AG09309 (cell line): ENCODE measurements around the gene KATNB1.

Source experiments
- DNase-seq: peaks from one replicate; pipeline ENCODE4 v3.0.0-alpha.2; 2010; ENCODE audit warnings: low read depth
- H3K4me3 ChIP-seq: 2 replicates; pipeline ENCODE4 v1.5.1; 2011; ENCODE audit warnings: mild to moderate bottlenecking, low read depth, low read length, moderate library complexity; ENCODE audit not compliant: control insufficient read depth
- TF ChIP-seq, protein P1 (sequence below): IDR thresholded peaks from 2 replicates; pipeline ENCODE4 v1.5.1; 2011; ENCODE audit warnings: mild to moderate bottlenecking, low read depth, low read length, inconsistent platforms; ENCODE audit not compliant: insufficient read depth, control insufficient read depth; ENCODE audit errors: missing control alignments

The KATNB1 gene

DNA sequence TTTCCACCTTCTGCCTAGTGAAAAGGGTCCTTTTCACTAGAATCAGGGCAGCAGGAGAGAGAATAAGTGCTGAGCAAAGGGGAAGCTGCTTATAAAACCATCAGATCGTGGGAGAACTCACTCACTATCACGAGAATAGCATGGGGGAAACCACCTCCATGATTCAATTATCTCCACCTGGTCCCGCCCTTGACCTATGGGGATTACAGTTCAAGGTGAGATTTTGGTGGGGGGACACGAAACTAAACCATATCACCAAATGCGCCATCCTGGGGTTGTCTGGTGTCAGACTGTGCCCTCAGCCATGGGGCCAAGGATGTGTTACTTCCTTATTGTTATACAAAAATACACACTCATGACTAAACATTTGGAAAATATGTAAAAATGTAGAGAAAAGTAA is 10.4 kb upstream of the KATNB1 start:
- TF ChIP-seq, protein P1, sequence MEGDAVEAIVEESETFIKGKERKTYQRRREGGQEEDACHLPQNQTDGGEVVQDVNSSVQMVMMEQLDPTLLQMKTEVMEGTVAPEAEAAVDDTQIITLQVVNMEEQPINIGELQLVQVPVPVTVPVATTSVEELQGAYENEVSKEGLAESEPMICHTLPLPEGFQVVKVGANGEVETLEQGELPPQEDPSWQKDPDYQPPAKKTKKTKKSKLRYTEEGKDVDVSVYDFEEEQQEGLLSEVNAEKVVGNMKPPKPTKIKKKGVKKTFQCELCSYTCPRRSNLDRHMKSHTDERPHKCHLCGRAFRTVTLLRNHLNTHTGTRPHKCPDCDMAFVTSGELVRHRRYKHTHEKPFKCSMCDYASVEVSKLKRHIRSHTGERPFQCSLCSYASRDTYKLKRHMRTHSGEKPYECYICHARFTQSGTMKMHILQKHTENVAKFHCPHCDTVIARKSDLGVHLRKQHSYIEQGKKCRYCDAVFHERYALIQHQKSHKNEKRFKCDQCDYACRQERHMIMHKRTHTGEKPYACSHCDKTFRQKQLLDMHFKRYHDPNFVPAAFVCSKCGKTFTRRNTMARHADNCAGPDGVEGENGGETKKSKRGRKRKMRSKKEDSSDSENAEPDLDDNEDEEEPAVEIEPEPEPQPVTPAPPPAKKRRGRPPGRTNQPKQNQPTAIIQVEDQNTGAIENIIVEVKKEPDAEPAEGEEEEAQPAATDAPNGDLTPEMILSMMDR: no peak
- DNase-seq: no peak
- no peak overlapping the region for H3K4me3 ChIP-seq

DNA sequence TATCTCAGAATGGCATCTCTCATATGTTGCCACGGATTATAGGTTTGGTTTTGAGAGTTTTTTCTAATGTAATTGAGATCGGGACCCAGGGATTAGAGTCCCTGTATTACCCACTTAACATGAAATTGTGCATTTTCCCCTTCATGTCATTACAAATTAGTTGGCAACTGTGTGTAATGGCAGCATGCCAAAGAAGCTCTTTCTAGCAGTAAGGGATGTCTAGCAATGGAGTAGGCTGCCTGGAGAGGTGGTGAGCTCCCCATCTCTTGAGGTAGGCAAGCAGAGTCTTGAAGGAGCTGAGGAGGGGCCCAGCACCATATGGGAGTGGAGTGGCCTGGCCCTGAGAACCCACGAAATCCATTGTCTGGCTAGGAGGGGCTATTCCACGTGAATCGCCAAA is 10.0 kb upstream of the KATNB1 start:
- no peak overlapping the region for H3K4me3 ChIP-seq
- TF ChIP-seq, protein P1: no peak
- no peak for DNase-seq

DNA sequence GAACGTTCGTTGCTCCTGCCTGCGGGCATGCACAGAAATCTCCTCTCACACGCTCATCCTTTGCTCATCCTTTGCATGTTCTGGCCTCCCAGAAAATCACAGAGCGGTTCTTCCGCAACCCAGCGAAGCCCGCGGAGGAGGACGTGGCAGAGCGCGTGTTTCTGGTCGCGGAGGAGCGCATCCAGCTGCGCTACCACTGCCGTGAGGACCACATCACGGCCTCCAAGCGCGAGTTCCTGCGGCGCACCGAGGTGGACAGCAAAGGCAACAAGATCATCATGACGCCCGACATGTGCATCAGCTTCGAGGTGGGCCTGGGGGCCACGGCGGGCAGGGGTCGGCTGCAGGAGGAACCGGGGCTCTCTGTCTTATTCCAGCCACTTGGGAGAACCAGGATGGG is 9.6 kb upstream of the KATNB1 start:
- DNase-seq: no peak
- TF ChIP-seq, protein P1: no peak
- H3K4me3 ChIP-seq: no peak overlapping the region

DNA sequence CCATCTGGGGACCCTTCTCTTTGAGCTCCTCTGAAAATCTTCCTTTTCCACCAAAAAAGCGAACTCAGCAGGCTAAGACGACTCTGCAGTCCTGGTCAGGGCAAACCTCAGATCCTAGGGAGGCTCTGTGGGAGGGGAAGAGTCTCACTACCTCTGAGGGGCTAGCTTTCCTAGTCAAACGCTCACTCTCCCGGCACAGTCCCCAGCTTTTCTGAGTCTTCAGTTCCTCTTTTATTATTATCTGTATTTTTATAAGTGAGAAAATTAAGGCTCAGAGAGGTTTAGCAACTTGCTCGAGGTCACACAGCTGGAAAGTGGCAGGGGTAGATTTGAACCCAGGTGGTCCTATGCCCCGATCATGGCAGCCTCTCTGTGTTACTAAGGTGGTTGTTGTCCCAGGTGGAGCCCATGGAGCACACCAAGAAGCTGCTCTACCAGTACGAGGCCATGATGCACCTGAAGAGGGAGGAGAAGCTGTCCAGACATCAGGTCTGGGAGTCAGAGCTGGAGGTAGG is 9.1 kb upstream of the KATNB1 start:
- H3K4me3 ChIP-seq: no peak overlapping the region
- TF ChIP-seq, protein P1: no peak
- DNase-seq: no peak

DNA sequence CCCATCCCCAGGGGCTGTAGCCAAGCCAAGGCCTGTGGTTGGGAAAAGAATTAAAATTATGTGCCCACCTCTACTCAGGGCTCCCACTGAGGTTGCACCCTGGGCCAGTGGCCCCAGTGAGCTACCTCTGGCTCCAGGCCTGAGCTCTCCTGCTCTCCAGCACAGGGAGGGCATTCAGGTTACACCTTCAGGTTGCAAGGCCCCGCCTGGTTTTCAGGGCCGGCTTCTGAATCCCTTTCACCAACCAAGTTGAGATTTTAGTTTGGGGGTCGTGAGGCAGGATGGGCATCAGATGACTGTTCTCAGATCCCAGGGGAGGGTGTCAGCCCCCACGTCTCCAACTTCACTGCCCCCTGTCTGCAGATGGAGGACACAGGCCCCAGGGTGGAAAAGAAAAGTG is 8.0 kb upstream of the KATNB1 start:
- DNase-seq: no peak
- H3K4me3 ChIP-seq: no peak overlapping the region
- TF ChIP-seq, protein P1: no peak

DNA sequence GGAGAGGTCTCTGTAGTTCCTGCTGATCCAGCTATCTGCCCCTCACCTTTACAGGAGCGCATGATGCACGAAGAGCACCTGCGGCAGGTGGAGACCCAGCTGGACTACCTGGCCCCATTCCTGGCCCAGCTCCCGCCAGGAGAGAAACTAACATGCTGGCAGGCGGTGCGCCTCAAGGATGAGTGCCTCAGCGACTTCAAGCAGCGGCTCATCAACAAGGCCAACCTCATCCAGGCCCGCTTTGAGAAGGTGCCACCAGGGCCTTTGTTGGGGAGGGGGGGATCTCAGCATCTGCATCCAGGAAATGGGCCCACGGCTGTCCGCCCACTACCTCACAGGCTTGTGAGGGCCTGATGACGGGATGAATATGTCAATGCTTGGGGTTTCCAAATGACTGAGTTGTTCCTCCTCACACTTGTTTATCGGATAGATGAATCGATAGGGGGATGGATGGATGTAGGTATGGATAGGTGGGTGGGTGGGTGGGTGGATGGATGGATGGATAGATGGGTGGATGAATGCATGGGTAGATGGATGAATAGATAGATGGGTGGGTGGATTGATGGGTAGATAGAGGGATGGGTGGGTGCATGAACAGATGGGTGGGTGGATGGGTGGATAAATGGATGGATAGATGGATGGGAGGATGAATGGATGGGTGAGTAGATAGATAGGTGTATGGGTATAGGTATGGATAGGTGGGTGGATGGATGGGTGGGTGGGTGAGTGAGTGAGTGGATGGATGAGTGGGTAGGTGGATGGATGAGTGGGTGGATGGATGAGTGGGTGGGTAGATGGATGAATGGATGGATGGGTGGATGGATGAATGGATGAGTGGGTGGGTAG is 7.0 kb upstream of the KATNB1 start:
- H3K4me3 ChIP-seq: no peak overlapping the region
- TF ChIP-seq, protein P1: no peak
- DNase-seq: no peak
